Body of pancreas (tissue), 4 donors: Measurements from ENCODE around the gene TELO2. TPM values are rescaled to one million over a fixed set of nuclear protein-coding genes. Genes with fewer than 3 reads are reported as not detected.

ENCODE experiments used
- ATAC-seq: fragments of 150-250 bp; one replicate; pipeline ENCODE4 v1.9.1; 2016
- DNase-seq, 4 donors: peaks; one replicate each; pipeline ENCODE4 v3.0.0-alpha.2; 2019
- H3K27ac ChIP-seq, 4 donors: fragments of 200-600 bp; sonication (generic); 1 replicate in 3 of 4; 2 replicates in 1 of 4; pipeline versions ENCODE4 v1.5.1 to v1.6.1; 2016 to 2019; ENCODE audit warnings: mild to moderate bottlenecking in 1 of 4, mixed read lengths in 1 of 4, moderate library complexity in 1 of 4
- H3K27me3 ChIP-seq, 2 donors: fragments of 200-600 bp; sonication (generic); one replicate each; pipeline ENCODE4 v1.6.0; 2016; ENCODE audit warnings: mild to moderate bottlenecking in 1 of 2
- H3K36me3 ChIP-seq, 2 donors: fragments of 200-600 bp; sonication (generic); replicated peaks in 1 of 2; 2 replicates each; pipeline ENCODE4 v1.5.1; 2016; ENCODE audit warnings: low read depth in 2 of 2; ENCODE audit not compliant: insufficient read depth in 1 of 2
- H3K4me1 ChIP-seq: fragments of 200-600 bp; sonication (generic); one replicate; pipeline ENCODE4 v1.6.0; 2016
- H3K4me3 ChIP-seq, 2 donors: fragments of 200-600 bp; sonication (generic); 1 replicate in 1 of 2; 2 replicates in 1 of 2; pipeline ENCODE4 v1.5.1; 2016 to 2019
- H3K9me3 ChIP-seq, 3 donors: fragments of 200-600 bp; sonication (generic); 1 replicate in 2 of 3; 2 replicates in 1 of 3; pipeline ENCODE4 v1.5.1; 2016
- CTCF ChIP-seq, 7 experiments: fragments of 450-650 bp in 4 of 7; fragments of 200-600 bp in 3 of 7; sonication (generic) in 3 of 7; IDR thresholded peaks; one replicate each; pipeline ENCODE4 v1.5.1; 2016 to 2019; ENCODE audit warnings: antibody characterized with exemption in 7 of 7
- POLR2A ChIP-seq, 3 donors: fragments of 450-650 bp; IDR thresholded peaks; one replicate each; pipeline ENCODE4 v1.6.1; 2016; ENCODE audit warnings: antibody characterized with exemption in 3 of 3, mild to moderate bottlenecking in 2 of 3
- WGBS, 2 donors: methylation state at CpG; one replicate each; pipeline ENCODE4 v1.1.5; 2017; 5-methylcytosine and 5-hydroxymethylcytosine counted together
- intact Hi-C: fragments of 100-400 bp; cut with DNase I; formaldehyde crosslinking; loops from one replicate; pipeline ENCODE4 v1.15.1; 2023
- total RNA-seq, 2 donors: library from RNA; depleted of rRNA; stranded (reverse); fragments of >200 nt; gene quantifications; one replicate each; pipeline ENCODE4 v1.1.0, GENCODE V29; 2016

TELO2 gene
- total RNA-seq, 2 donors from 2014 or later = 25.4 to 76.5 TPM

- peaks cover 0 to 15% of the 10 kb centered on the region in 2 donors for H3K36me3 ChIP-seq
- DNase-seq = no peak
- no peaks in the 10 kb centered on the region for H3K27me3 ChIP-seq
- intact Hi-C loops = no loop called here
- no peaks in the 10 kb centered on the region for H3K9me3 ChIP-seq
- H3K4me1 ChIP-seq = no peaks in the 10 kb centered on the region
- TF ChIP-seq CTCF (IDR thresholded peaks at IDR 0.05) (no peak), POLR2A (IDR thresholded peaks at IDR 0.05) (no peak)
- no peak overlapping the region for H3K4me3 ChIP-seq
- no peak overlapping the region for H3K27ac ChIP-seq
- 88 to 96% methylated on average over 8 to 23 of the region's 25 CpGs for WGBS, 2 donors
- no peak for ATAC-seq
Observed at GRCh38 chr16:1449201-1449788, 43.9 kb upstream of the TELO2 start.

- WGBS, 2 donors = 88 to 94% methylated on average over 25 to 28 of the region's 29 CpGs
- no peak overlapping the region for H3K27ac ChIP-seq
- H3K4me1 ChIP-seq = no peaks in the 10 kb centered on the region
- H3K9me3 ChIP-seq = no peaks in the 10 kb centered on the region
- no peak for TF ChIP-seq POLR2A (IDR thresholded peaks at IDR 0.05)
- TF ChIP-seq CTCF (IDR thresholded peaks at IDR 0.05) = no peak
- no peak overlapping the region for H3K4me3 ChIP-seq
- intact Hi-C loops = no loop called here
- peaks cover 0 to 20% of the 10 kb centered on the region in 2 donors for H3K36me3 ChIP-seq
- no peaks in the 10 kb centered on the region for H3K27me3 ChIP-seq
- ATAC-seq (no peak), DNase-seq (no peak)
Observed at GRCh38 chr16:1450218-1450617, 42.9 kb upstream of the TELO2 start.

GRCh38 chr16:1450841-1451240, 42.3 kb upstream of the TELO2 start:
- TF ChIP-seq POLR2A (IDR thresholded peaks at IDR 0.05) (no peak), CTCF (IDR thresholded peaks at IDR 0.05) (no peak)
- intact Hi-C loops = no loop called here
- ATAC-seq = no peak
- Histone ChIP-seq H3K4me1 (no peaks in the 10 kb centered on the region), H3K27ac (no peak overlapping the region), H3K36me3 (peaks cover 0 to 25% of the 10 kb centered on the region in 2 donors), H3K27me3 (no peaks in the 10 kb centered on the region), H3K4me3 (no peak overlapping the region), H3K9me3 (no peaks in the 10 kb centered on the region)
- WGBS, 2 donors = 94 to 96% methylated on average over 5 to 21 of the region's 21 CpGs
- DNase-seq = no peak

- 92% methylated on average over 15 to 31 of the region's 34 CpGs for WGBS, 2 donors
- Histone ChIP-seq H3K36me3 (peaks cover 0 to 29% of the 10 kb centered on the region in 2 donors), H3K9me3 (no peaks in the 10 kb centered on the region), H3K27ac (no peak overlapping the region), H3K4me1 (no peaks in the 10 kb centered on the region), H3K27me3 (no peaks in the 10 kb centered on the region), H3K4me3 (no peak overlapping the region)
- no peak for ATAC-seq
- TF ChIP-seq CTCF (IDR thresholded peaks at IDR 0.05) = no peak
- no peak for TF ChIP-seq POLR2A (IDR thresholded peaks at IDR 0.05)
- no peak for DNase-seq
- intact Hi-C loops = no loop called here
Observed at GRCh38 chr16:1451702-1452392, 41.3 kb upstream of the TELO2 start.

GRCh38 chr16:1452530-1452929, 40.6 kb upstream of the TELO2 start:
- Histone ChIP-seq H3K9me3 (no peaks in the 10 kb centered on the region), H3K27me3 (no peaks in the 10 kb centered on the region), H3K4me1 (no peaks in the 10 kb centered on the region), H3K4me3 (no peak overlapping the region), H3K27ac (no peak overlapping the region), H3K36me3 (peaks cover 0 to 29% of the 10 kb centered on the region in 2 donors)
- ATAC-seq (no peak), DNase-seq (no peak)
- no peak for TF ChIP-seq CTCF (IDR thresholded peaks at IDR 0.05)
- TF ChIP-seq POLR2A (IDR thresholded peaks at IDR 0.05) = no peak
- intact Hi-C loops = no loop called here
- WGBS, 2 donors = 60 to 93% methylated on average over 2 to 20 of the region's 20 CpGs
